HEK293 (cell line): Measurements from ENCODE around the gene GJD3.

Source experiments
- ATF2 ChIP-seq: fragments of 450-650 bp; formaldehyde crosslinking; IDR thresholded peaks from 2 replicates; pipeline ENCODE4 v1.5.1; 2016; ENCODE audit warnings: missing biosample characterization, missing genetic modification characterization, low read depth
- BCL11A ChIP-seq: fragments of 450-650 bp; formaldehyde crosslinking; IDR thresholded peaks from 2 replicates; pipeline ENCODE4 v1.5.1; 2016; ENCODE audit warnings: low read depth, missing biosample characterization, missing genetic modification characterization
- CTCF ChIP-seq: fragments of 450-650 bp; formaldehyde crosslinking; IDR thresholded peaks from 2 replicates; pipeline ENCODE4 v1.5.1; 2016; ENCODE audit warnings: missing biosample characterization, missing genetic modification characterization
- HOXD13 ChIP-seq: sonication (generic); formaldehyde crosslinking; IDR thresholded peaks from 2 replicates; pipeline ENCODE4 v1.8.0; 2022; ENCODE audit warnings: missing genetic modification reagents, borderline replicate concordance
- MEIS1 ChIP-seq: sonication (generic); formaldehyde crosslinking; IDR thresholded peaks from 2 replicates; pipeline ENCODE4 v1.8.1; 2022; ENCODE audit warnings: missing genetic modification reagents, mild to moderate bottlenecking, borderline replicate concordance
- OVOL3 ChIP-seq: fragments of 450-650 bp; formaldehyde crosslinking; IDR thresholded peaks from 2 replicates; pipeline ENCODE4 v1.5.1; 2016; ENCODE audit warnings: missing biosample characterization, missing genetic modification characterization
- SALL2 ChIP-seq: fragments of 450-650 bp; formaldehyde crosslinking; IDR thresholded peaks from 2 replicates; pipeline ENCODE4 v1.5.0; 2017; ENCODE audit warnings: missing biosample characterization, mild to moderate bottlenecking, missing genetic modification characterization, borderline replicate concordance
- SP2 ChIP-seq: fragments of 450-650 bp; formaldehyde crosslinking; IDR thresholded peaks from 2 replicates; pipeline ENCODE4 v1.5.1; 2016; ENCODE audit warnings: missing biosample characterization, missing genetic modification characterization
- SP3 ChIP-seq: fragments of 450-650 bp; formaldehyde crosslinking; IDR thresholded peaks from 2 replicates; pipeline ENCODE4 v1.5.1; 2016; ENCODE audit warnings: missing biosample characterization, missing genetic modification characterization
- SP7 ChIP-seq: fragments of 450-650 bp; formaldehyde crosslinking; IDR thresholded peaks from 2 replicates; pipeline ENCODE4 v1.5.1; 2016; ENCODE audit warnings: missing biosample characterization, missing genetic modification characterization
- ZBTB11 ChIP-seq: fragments of 450-650 bp; formaldehyde crosslinking; conservative IDR thresholded peaks from 2 replicates; pipeline ENCODE4 v1.5.1; 2016; ENCODE audit warnings: low read depth, missing biosample characterization, missing genetic modification characterization
- ZBTB49 ChIP-seq: fragments of 450-650 bp; formaldehyde crosslinking; IDR thresholded peaks from 2 replicates; pipeline ENCODE4 v1.5.1; 2016; ENCODE audit warnings: missing biosample characterization, missing genetic modification characterization, low read depth
- ZNF121 ChIP-seq: fragments of 450-650 bp; formaldehyde crosslinking; IDR thresholded peaks from 2 replicates; pipeline ENCODE4 v1.5.1; 2016; ENCODE audit warnings: missing biosample characterization, missing genetic modification characterization
- ZNF23 ChIP-seq: fragments of 450-650 bp; formaldehyde crosslinking; IDR thresholded peaks from 2 replicates; pipeline ENCODE4 v1.5.1; 2016; ENCODE audit warnings: missing biosample characterization, missing genetic modification characterization, borderline replicate concordance
- ZNF324 ChIP-seq: fragments of 450-650 bp; formaldehyde crosslinking; IDR thresholded peaks from 2 replicates; pipeline ENCODE4 v1.5.1; 2016; ENCODE audit warnings: missing biosample characterization, missing genetic modification characterization
- ZNF341 ChIP-seq: fragments of 450-650 bp; formaldehyde crosslinking; IDR thresholded peaks from 2 replicates; pipeline ENCODE4; 2016; ENCODE audit warnings: low read depth, missing biosample characterization, missing genetic modification characterization
- ZNF366 ChIP-seq: fragments of 450-650 bp; formaldehyde crosslinking; conservative IDR thresholded peaks from 2 replicates; pipeline ENCODE4 v1.5.1; 2016; ENCODE audit warnings: missing biosample characterization, missing genetic modification characterization
- ZNF394 ChIP-seq: fragments of 450-650 bp; formaldehyde crosslinking; IDR thresholded peaks from 2 replicates; pipeline ENCODE4 v1.5.1; 2016; ENCODE audit warnings: missing biosample characterization, missing genetic modification characterization, mild to moderate bottlenecking, moderate library complexity, borderline replicate concordance
- ZNF398 ChIP-seq: fragments of 450-650 bp; formaldehyde crosslinking; IDR thresholded peaks from 2 replicates; pipeline ENCODE4 v1.5.1; 2017; ENCODE audit warnings: missing biosample characterization, missing genetic modification characterization
- ZNF548 ChIP-seq: fragments of 450-650 bp; formaldehyde crosslinking; IDR thresholded peaks from 2 replicates; pipeline ENCODE4 v1.5.1; 2016; ENCODE audit warnings: missing biosample characterization, missing genetic modification characterization
- ZNF561 ChIP-seq: fragments of 450-650 bp; IDR thresholded peaks from 2 replicates; pipeline ENCODE4 v1.5.1; 2018; ENCODE audit warnings: missing biosample characterization, missing genetic modification characterization, borderline replicate concordance
- ZNF747 ChIP-seq: fragments of 450-650 bp; formaldehyde crosslinking; IDR thresholded peaks from 2 replicates; pipeline ENCODE4 v1.5.1; 2016; ENCODE audit warnings: missing biosample characterization, missing genetic modification characterization
- ZNF837 ChIP-seq: fragments of 450-650 bp; formaldehyde crosslinking; IDR thresholded peaks from 2 replicates; pipeline ENCODE4 v1.5.1; 2016; ENCODE audit warnings: missing biosample characterization, missing genetic modification characterization
- ZSCAN5A ChIP-seq: fragments of 450-650 bp; formaldehyde crosslinking; IDR thresholded peaks from 2 replicates; pipeline ENCODE4 v1.5.1; 2016; ENCODE audit warnings: missing biosample characterization, missing genetic modification characterization

GJD3 gene

GRCh38 chr17:40316571-40317344, 47.8 kb downstream of the GJD3 start (continued):
- TF ChIP-seq ZNF561 (peak; percentile 59; the same call in 1 of the 2 replicates), OVOL3 (tag by site-specific recombination) (no peak), ZNF366 (tag by site-specific recombination) (0 out of 2 replicates have a peak, but pooled peaks have one; percentile 36), HOXD13 (no peak), BCL11A (tag by site-specific recombination) (peak; percentile 51; the same call in 1 of the 2 replicates), ZNF548 (no peak), ZNF398 (tag by site-specific recombination) (peak; percentile 67), CTCF (tag by site-specific recombination) (no peak), ZNF394 (no peak), ATF2 (tag by site-specific recombination) (no peak), ZBTB49 (no peak), ZNF324 (tag by site-specific recombination) (0 out of 2 replicates have a peak, but pooled peaks have one; percentile 31), SP3 (peak; percentile 27; the same call in 1 of the 2 replicates), SP2 (tag by site-specific recombination) (peak; percentile 80), ZNF837 (tag by site-specific recombination) (no peak), SALL2 (tag by site-specific recombination) (no peak), ZNF747 (tag by site-specific recombination) (no peak), ZNF341 (tag by site-specific recombination) (no peak), ZSCAN5A (tag by site-specific recombination) (0 out of 2 replicates have a peak, but pooled peaks have one; percentile 13), SP7 (tag by site-specific recombination) (peak; percentile 64; the same call in 1 of the 2 replicates), ZBTB11 (tag by site-specific recombination) (peak; percentile 56; the same call in 1 of the 2 replicates), MEIS1 (CRISPR knock-in tag) (no peak), ZNF121 (0 out of 2 replicates have a peak, but pooled peaks have one; percentile 22), ZNF23 (tag by site-specific recombination) (no peak)
